GM21381 (cell line): ENCODE data around the gene HUNK.
"Not testable (repeated sequence)": the region's sequence is repeated elsewhere in the genome, so short reads cannot be mapped to it uniquely, and the experiment has no call there.

Experiments
- ATAC-seq: cut with Tn5 transposase; IDR thresholded peaks from one replicate; pipeline ENCODE4 v1.9.1; 2021; ENCODE audit warnings: mild to moderate bottlenecking, moderate library complexity; ENCODE audit not compliant: unreplicated experiment

Gene HUNK

GRCh38 chr21:31918250-31918775 lies 45.5 kb downstream of the HUNK start:
- ATAC-seq, result no peak

- no peak for ATAC-seq
These were observed 47.5 kb downstream of the HUNK start for GRCh38 chr21:31920275-31920674.

GRCh38 chr21:31921079-31921478 lies 48.3 kb downstream of the HUNK start:
- no peak for ATAC-seq

- ATAC-seq, result no peak
These were observed 50.1 kb downstream of the HUNK start for GRCh38 chr21:31922881-31923280.

GRCh38 chr21:31923756-31924155 lies 50.9 kb downstream of the HUNK start:
- ATAC-seq, result no peak

GRCh38 chr21:31924548-31924947 lies 51.7 kb downstream of the HUNK start:
- no peak for ATAC-seq

GRCh38 chr21:31926498-31926897 lies 53.7 kb downstream of the HUNK start:
- no peak for ATAC-seq

- ATAC-seq, result no peak
These were observed 55.0 kb downstream of the HUNK start for GRCh38 chr21:31927689-31928353.

GRCh38 chr21:31928656-31929055 lies 55.8 kb downstream of the HUNK start:
- no peak for ATAC-seq

- ATAC-seq, result no peak
These were observed 56.7 kb downstream of the HUNK start for GRCh38 chr21:31929548-31929947.

GRCh38 chr21:31930001-31930400 lies 57.2 kb downstream of the HUNK start:
- no peak for ATAC-seq

GRCh38 chr21:31931644-31932469 lies 59.0 kb downstream of the HUNK start:
- no peak for ATAC-seq

- no peak for ATAC-seq
These were observed 59.6 kb downstream of the HUNK start for GRCh38 chr21:31932470-31932764.

- ATAC-seq, result no peak
These were observed 64.5 kb downstream of the HUNK start for GRCh38 chr21:31937303-31937702.

- no peak for ATAC-seq
These were observed 65.8 kb downstream of the HUNK start for GRCh38 chr21:31938330-31939301.

GRCh38 chr21:31941694-31942093 lies 68.9 kb downstream of the HUNK start:
- ATAC-seq, result no peak

- ATAC-seq, result no peak
These were observed 70.7 kb downstream of the HUNK start for GRCh38 chr21:31943561-31943960.

GRCh38 chr21:31945141-31945540 lies 72.3 kb downstream of the HUNK start:
- no peak for ATAC-seq

GRCh38 chr21:31945546-31945945 lies 72.7 kb downstream of the HUNK start:
- no peak for ATAC-seq

- ATAC-seq, result no peak
These were observed 73.4 kb downstream of the HUNK start for GRCh38 chr21:31946231-31946630.

GRCh38 chr21:31946876-31947550 lies 74.2 kb downstream of the HUNK start:
- not testable (repeated sequence) for ATAC-seq
